Gastrocnemius medialis (tissue), 4 donors: ENCODE data around the gene FUZ. TPM values are rescaled to one million over a fixed set of nuclear protein-coding genes. Genes with fewer than 3 reads are reported as not detected.

Experiments
- ATAC-seq, 2 donors: fragments of 150-250 bp; one replicate each; pipeline ENCODE4 v1.9.1; 2016
- DNase-seq, 2 donors: peaks; one replicate each; pipeline ENCODE4 v3.0.0-alpha.2; 2019
- H3K27ac ChIP-seq, 4 donors: fragments of 200-600 bp; sonication (generic); 1 replicate in 1 of 4; 2 replicates in 3 of 4; pipeline ENCODE4 v1.5.1; 2016 to 2018; ENCODE audit warnings: mild to moderate bottlenecking in 2 of 4, moderate library complexity in 1 of 4
- H3K27me3 ChIP-seq, 3 donors: fragments of 200-600 bp; sonication (generic) in 2 of 3; 1 replicate in 1 of 3; 2 replicates in 2 of 3; pipeline versions ENCODE4 v1.5.1 to v1.6.0; 2016 to 2019; ENCODE audit warnings: mild to moderate bottlenecking in 1 of 3, moderate library complexity in 1 of 3
- H3K36me3 ChIP-seq, 2 donors: fragments of 200-600 bp; sonication (generic) in 1 of 2; one replicate each; pipeline ENCODE4 v1.5.1; 2017 to 2018
- H3K4me1 ChIP-seq, 2 donors: fragments of 200-600 bp; sonication (generic) in 1 of 2; one replicate each; pipeline ENCODE4 v1.5.1; 2016 to 2017; ENCODE audit warnings: mild to moderate bottlenecking in 2 of 2
- H3K4me3 ChIP-seq, 4 donors: fragments of 200-600 bp; sonication (generic) in 3 of 4; 1 replicate in 1 of 4; 2 replicates in 3 of 4; pipeline ENCODE4 v1.5.1; 2016 to 2019; ENCODE audit warnings: mild to moderate bottlenecking in 2 of 4
- H3K9me3 ChIP-seq, 3 donors: fragments of 200-600 bp; sonication (generic) in 2 of 3; 1 replicate in 1 of 3; 2 replicates in 2 of 3; pipeline ENCODE4 v1.5.1; 2016 to 2019
- POLR2A ChIP-seq, 2 donors: fragments of 450-650 bp; IDR thresholded peaks; one replicate each; pipeline ENCODE4 v1.6.1; 2017; ENCODE audit warnings: antibody characterized with exemption in 2 of 2, mild to moderate bottlenecking in 2 of 2, moderate library complexity in 2 of 2
- in situ Hi-C, 4 donors: fragments of 200-750 bp; cut with MboI; loops; one replicate each; pipeline versions ENCODE4 v1.15.0 to v1.8.0; 2017; ENCODE audit warnings: low sequenced_read_pairs in 4 of 4
- intact Hi-C: fragments of 100-400 bp; cut with DNase I; formaldehyde crosslinking; loops from one replicate; pipeline ENCODE4 v1.15.1; 2023; ENCODE audit warnings: low total_unique reads
- total RNA-seq, 4 donors: library from RNA; depleted of rRNA; stranded (reverse); fragments of >200 nt; gene quantifications; one replicate each; pipeline versions ENCODE4 v1.1.0 to v1.2.3, GENCODE V29; 2016
- TF ChIP-seq, protein P1 (sequence below), 5 experiments: fragments of 450-650 bp in 3 of 5; fragments of 200-600 bp in 2 of 5; sonication (generic) in 2 of 5; IDR thresholded peaks in 4 of 5; conservative IDR thresholded peaks in 1 of 5; 1 replicate in 4 of 5; 2 replicates in 1 of 5; pipeline ENCODE4 v1.5.1; 2016 to 2019; ENCODE audit warnings: antibody characterized with exemption in 5 of 5, mild to moderate bottlenecking in 3 of 5, moderate library complexity in 3 of 5

The FUZ gene
- total RNA-seq, 4 donors from 2014 or later = 14.2 to 35.5 (median 26.0) TPM

DNA sequence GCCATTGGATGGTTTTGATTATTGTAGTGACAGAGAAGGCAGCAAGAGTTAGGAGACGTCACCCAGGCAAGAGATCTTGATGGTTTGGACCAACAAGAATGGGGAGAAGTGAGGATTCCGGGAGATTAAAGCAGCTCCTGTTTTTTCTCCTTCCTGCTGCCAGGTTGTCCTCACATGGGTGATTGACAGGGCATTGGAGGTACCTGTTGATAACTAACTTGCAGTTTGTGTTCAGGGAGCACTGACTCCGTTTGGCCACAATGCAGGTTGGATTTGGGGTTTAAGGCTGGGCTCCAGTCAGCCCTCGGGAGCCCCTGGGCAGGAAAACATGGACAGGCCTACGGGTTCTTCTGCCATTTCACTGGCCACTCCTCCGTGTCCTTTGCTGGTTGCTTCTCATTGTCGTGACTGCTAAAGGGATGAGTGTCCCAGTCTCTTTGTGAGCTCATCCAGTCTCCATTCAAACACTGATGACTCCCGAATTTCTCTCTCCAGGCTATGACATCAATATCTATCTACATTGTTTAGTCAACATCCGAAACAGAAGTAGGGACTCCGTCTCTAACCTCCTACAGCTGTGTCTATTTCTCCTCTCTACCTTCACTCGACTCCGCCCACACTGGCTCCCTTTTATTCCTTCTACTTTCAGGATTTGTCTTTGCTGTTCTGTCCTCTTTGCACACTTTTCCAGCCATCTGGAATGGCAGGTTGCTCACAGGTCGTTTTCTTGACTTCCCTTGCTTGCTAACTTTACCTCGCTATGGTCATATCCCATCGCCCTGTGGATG lies 36.5 kb upstream of the FUZ start:
- H3K27ac ChIP-seq = peak overlapping the region; percentile 94 to 99 (median 97)
- ATAC-seq = no peak
- intact Hi-C loops = loop anchor here (1.0 to 2.0 kb wide), 2 partner anchors 17 to 32 kb away; partner anchors contain the start of gene PNKP

DNA sequence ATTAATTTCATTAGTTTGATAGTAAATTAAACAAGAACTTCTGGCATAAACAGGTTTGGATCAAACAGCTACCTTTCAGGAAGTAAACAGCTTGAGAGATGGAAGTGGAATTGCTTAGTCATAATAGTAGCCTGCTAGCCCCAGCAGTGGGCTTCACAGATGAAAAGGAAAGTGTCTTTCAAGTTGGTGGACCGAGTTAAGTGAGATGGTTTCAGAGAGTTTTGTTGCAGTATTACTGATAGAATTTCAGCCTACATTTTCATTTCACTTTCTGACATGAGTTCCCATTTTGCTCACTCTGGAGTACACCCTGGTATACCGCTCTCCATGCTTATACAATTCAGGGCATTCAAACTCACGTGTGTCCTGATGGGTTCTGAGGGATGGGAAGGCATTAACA lies 35.8 kb upstream of the FUZ start:
- Histone ChIP-seq H3K4me1 (peaks cover 38 to 40% of the 10 kb centered on the region in 2 donors), H3K27me3 (no peaks in the 10 kb centered on the region), H3K4me3 (no peak overlapping the region), H3K9me3 (no peaks in the 10 kb centered on the region), H3K36me3 (no peaks in the 10 kb centered on the region), H3K27ac (peak overlapping the region; percentile 94 to 99 (median 97))
- ATAC-seq (no peak), DNase-seq (no peak)
- in situ Hi-C loops (no loop called here), intact Hi-C loops (no loop called here)
- TF ChIP-seq, protein P1, sequence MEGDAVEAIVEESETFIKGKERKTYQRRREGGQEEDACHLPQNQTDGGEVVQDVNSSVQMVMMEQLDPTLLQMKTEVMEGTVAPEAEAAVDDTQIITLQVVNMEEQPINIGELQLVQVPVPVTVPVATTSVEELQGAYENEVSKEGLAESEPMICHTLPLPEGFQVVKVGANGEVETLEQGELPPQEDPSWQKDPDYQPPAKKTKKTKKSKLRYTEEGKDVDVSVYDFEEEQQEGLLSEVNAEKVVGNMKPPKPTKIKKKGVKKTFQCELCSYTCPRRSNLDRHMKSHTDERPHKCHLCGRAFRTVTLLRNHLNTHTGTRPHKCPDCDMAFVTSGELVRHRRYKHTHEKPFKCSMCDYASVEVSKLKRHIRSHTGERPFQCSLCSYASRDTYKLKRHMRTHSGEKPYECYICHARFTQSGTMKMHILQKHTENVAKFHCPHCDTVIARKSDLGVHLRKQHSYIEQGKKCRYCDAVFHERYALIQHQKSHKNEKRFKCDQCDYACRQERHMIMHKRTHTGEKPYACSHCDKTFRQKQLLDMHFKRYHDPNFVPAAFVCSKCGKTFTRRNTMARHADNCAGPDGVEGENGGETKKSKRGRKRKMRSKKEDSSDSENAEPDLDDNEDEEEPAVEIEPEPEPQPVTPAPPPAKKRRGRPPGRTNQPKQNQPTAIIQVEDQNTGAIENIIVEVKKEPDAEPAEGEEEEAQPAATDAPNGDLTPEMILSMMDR (IDR thresholded peaks at IDR 0.05 in 4 of 5, conservative IDR thresholded peaks at IDR 0.05 in 1 of 5) = no peak

More for the DNA sequence above, 36.5 kb upstream of the FUZ start:
- Histone ChIP-seq H3K9me3 (no peaks in the 10 kb centered on the region), H3K4me3 (peak overlapping the region; percentile 49 to 79 (median 73)), H3K36me3 (peaks cover 0 to 5% of the 10 kb centered on the region in 2 donors), H3K27me3 (no peaks in the 10 kb centered on the region), H3K4me1 (peaks cover 31 to 35% of the 10 kb centered on the region in 2 donors)
- TF ChIP-seq, protein P1 (IDR thresholded peaks at IDR 0.05 in 4 of 5, conservative IDR thresholded peaks at IDR 0.05 in 1 of 5) = no peak
- no peak for TF ChIP-seq POLR2A (IDR thresholded peaks at IDR 0.05)
- DNase-seq = no peak
- in situ Hi-C loops = no loop called here

DNA sequence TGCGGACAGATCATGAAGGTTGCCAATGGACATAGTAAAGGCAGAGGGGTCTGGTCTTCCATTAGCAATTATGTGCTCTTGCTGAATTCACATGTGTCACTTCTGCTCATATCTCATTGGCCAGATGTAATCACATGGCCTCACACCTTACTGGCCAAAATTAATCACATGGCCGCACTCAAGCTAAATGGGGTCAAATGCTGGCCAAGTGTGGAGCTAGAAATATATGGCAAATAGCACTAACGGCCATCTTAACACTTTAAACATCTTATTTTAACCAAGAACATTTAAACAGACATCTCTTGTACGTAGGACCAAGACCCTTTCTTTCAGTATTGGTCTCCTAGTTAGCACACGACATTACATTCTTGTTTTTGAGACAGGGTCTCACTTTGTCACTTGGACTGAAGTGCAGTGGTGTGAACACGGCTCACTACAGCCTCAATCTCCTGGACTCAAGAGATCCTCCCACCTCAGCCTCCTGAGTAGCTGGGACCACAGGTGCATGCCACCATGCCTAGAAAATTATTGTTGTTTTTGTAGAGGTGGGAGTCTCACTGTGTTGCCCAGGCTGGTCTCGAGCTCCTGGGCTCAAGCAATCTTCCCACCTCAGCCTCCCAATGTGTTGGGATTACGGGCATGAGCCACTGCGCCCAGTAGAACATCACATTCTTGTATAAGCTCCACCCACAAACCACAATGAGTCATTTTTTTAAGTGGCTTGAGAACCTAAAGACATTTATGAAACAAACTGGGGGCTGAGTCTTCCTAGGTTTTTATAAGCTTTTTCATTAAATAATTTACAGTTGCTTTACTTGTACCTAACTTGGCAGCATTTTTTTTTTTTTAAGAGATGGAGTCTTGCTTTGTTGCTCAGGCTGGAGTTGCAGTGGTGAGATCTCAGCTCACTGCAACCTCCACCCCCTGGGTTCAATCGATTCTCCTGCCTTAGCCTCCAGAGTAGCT lies 34.9 kb upstream of the FUZ start:
- Histone ChIP-seq H3K9me3 (no peaks in the 10 kb centered on the region), H3K27ac (peak overlapping the region; percentile 94 to 99 (median 97)), H3K27me3 (no peaks in the 10 kb centered on the region), H3K4me1 (peaks cover 35 to 36% of the 10 kb centered on the region in 2 donors), H3K4me3 (no peak overlapping the region), H3K36me3 (no peaks in the 10 kb centered on the region)
- ATAC-seq (no peak), DNase-seq (no peak)
- intact Hi-C loops = no loop called here
- no peak for TF ChIP-seq POLR2A (IDR thresholded peaks at IDR 0.05)
- TF ChIP-seq, protein P1 (IDR thresholded peaks at IDR 0.05 in 4 of 5, conservative IDR thresholded peaks at IDR 0.05 in 1 of 5) = no peak
- in situ Hi-C loops = no loop called here

DNA sequence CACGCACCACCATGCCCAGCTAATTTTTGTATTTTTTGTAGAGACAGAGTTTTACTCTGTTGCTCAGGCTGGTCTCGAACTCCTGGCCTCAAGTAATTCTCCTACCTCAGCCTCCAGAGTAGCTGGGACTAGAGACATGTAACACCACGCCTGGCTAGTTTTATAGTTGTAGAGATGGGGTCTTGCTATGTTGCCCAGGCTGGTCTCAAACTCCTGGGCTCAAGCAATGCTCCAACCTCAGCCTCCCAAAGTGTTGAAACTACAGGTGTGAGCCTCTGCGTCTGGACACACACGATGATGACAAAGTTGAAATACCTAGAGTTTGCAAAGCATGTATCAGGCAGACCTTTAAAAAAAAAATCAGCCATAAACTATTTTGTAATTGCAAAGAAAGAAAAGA lies 33.3 kb upstream of the FUZ start:
- Histone ChIP-seq H3K4me1 (peaks cover 21 to 23% of the 10 kb centered on the region in 2 donors), H3K27me3 (no peaks in the 10 kb centered on the region), H3K36me3 (no peaks in the 10 kb centered on the region), H3K27ac (peak overlapping the region; percentile 79 to 99 (median 95)), H3K9me3 (no peaks in the 10 kb centered on the region), H3K4me3 (no peak overlapping the region)
- in situ Hi-C loops = no loop called here
- TF ChIP-seq, protein P1 (IDR thresholded peaks at IDR 0.05 in 4 of 5, conservative IDR thresholded peaks at IDR 0.05 in 1 of 5) = no peak
- no peak for TF ChIP-seq POLR2A (IDR thresholded peaks at IDR 0.05)
- DNase-seq (no peak), ATAC-seq (no peak)
- intact Hi-C loops = no loop called here
